HEK293 (cell line): ENCODE measurements around the gene RER1.

Experiments used
- CTCF ChIA-PET: fragments of 350-600 bp; formaldehyde crosslinking; extraction: SDS; loops from one replicate; lab custom pipeline; 2021; ENCODE audit warnings: antibody characterized with exemption; lab: Yijun Ruan, JAX
- POLR2A ChIA-PET: fragments of 300-600 bp; formaldehyde crosslinking; extraction: SDS; loops from one replicate; lab custom pipeline; 2020; ENCODE audit warnings: antibody characterized with exemption, inconsistent platforms; lab: Yijun Ruan, JAX
- H3K27ac ChIP-seq: fragments of 200-500 bp; sonication (Bioruptor generic); 2 replicates; pipeline ENCODE4 v1.5.1; 2014; ENCODE audit warnings: low read depth, low read length, control low read depth, inconsistent platforms; ENCODE audit errors: extremely low read depth
- H3K36me3 ChIP-seq, 2 experiments: fragments of 200-500 bp in 1 of 2; sonication (Bioruptor generic) in 1 of 2; 1 replicate in 1 of 2; 2 replicates in 1 of 2; pipeline ENCODE4 v1.5.1; 2014 to 2017; ENCODE audit warnings: inconsistent platforms in 2 of 2, low read length in 2 of 2; ENCODE audit not compliant: control insufficient read depth in 2 of 2, insufficient read depth in 1 of 2
- H3K4me1 ChIP-seq: fragments of 200-500 bp; sonication (Bioruptor generic); 2 replicates; pipeline ENCODE4 v1.5.1; 2014; ENCODE audit warnings: mild to moderate bottlenecking, low read length, inconsistent platforms; ENCODE audit not compliant: control insufficient read depth, insufficient read depth
- H3K4me3 ChIP-seq: 2 replicates; pipeline ENCODE4 v1.5.1; 2011; ENCODE audit warnings: low read depth, mild to moderate bottlenecking, control low read depth, low read length, moderate library complexity
- H3K9me3 ChIP-seq: fragments of 200-500 bp; sonication (Bioruptor generic); 2 replicates; pipeline ENCODE4 v1.5.1; 2014; ENCODE audit warnings: low read depth, low read length, inconsistent platforms; ENCODE audit not compliant: control insufficient read depth, insufficient read depth
- AEBP2 ChIP-seq: fragments of 450-650 bp; formaldehyde crosslinking; IDR thresholded peaks from 2 replicates; pipeline ENCODE4 v1.5.1; 2016; ENCODE audit warnings: missing biosample characterization, missing genetic modification characterization, borderline replicate concordance
- GLIS2 ChIP-seq: fragments of 450-650 bp; formaldehyde crosslinking; IDR thresholded peaks from 2 replicates; pipeline ENCODE4 v1.5.1; 2016; ENCODE audit warnings: missing biosample characterization, missing genetic modification characterization
- HOXA7 ChIP-seq: sonication (generic); formaldehyde crosslinking; IDR thresholded peaks from 2 replicates; pipeline ENCODE4 v1.8.1; 2022; ENCODE audit warnings: missing genetic modification reagents, borderline replicate concordance
- MYNN ChIP-seq: fragments of 450-650 bp; formaldehyde crosslinking; IDR thresholded peaks from 2 replicates; pipeline ENCODE4 v1.5.1; 2016; ENCODE audit warnings: missing biosample characterization, missing genetic modification characterization, borderline replicate concordance
- RBAK ChIP-seq: fragments of 450-650 bp; formaldehyde crosslinking; IDR thresholded peaks from 2 replicates; pipeline ENCODE4 v1.5.1; 2016; ENCODE audit warnings: missing biosample characterization, missing genetic modification characterization
- YY2 ChIP-seq: fragments of 450-650 bp; formaldehyde crosslinking; IDR thresholded peaks from 2 replicates; pipeline ENCODE4 v1.5.1; 2016; ENCODE audit warnings: missing biosample characterization, missing genetic modification characterization
- ZBTB20 ChIP-seq: fragments of 450-650 bp; formaldehyde crosslinking; IDR thresholded peaks from 2 replicates; pipeline ENCODE4 v1.5.1; 2016; ENCODE audit warnings: missing biosample characterization, missing genetic modification characterization
- ZNF114 ChIP-seq: fragments of 450-650 bp; formaldehyde crosslinking; IDR thresholded peaks from 2 replicates; pipeline ENCODE4 v1.5.0; 2017; ENCODE audit warnings: missing biosample characterization, missing genetic modification characterization
- ZNF138 ChIP-seq: fragments of 450-650 bp; formaldehyde crosslinking; IDR thresholded peaks from 2 replicates; pipeline ENCODE4 v1.5.1; 2016; ENCODE audit warnings: missing biosample characterization, missing genetic modification characterization, borderline replicate concordance
- ZNF211 ChIP-seq: fragments of 450-650 bp; formaldehyde crosslinking; IDR thresholded peaks from 2 replicates; pipeline ENCODE4 v1.5.1; 2016; ENCODE audit warnings: low read depth, missing biosample characterization, missing genetic modification characterization
- ZNF223 ChIP-seq: fragments of 450-650 bp; formaldehyde crosslinking; IDR thresholded peaks from 2 replicates; pipeline ENCODE4 v1.5.1; 2016; ENCODE audit warnings: missing biosample characterization, missing genetic modification characterization
- ZNF423 ChIP-seq: fragments of 450-650 bp; formaldehyde crosslinking; IDR thresholded peaks from 2 replicates; pipeline ENCODE4 v1.5.1; 2016; ENCODE audit warnings: missing biosample characterization, missing genetic modification characterization
- ZNF585B ChIP-seq: fragments of 450-650 bp; formaldehyde crosslinking; IDR thresholded peaks from 2 replicates; pipeline ENCODE4 v1.5.1; 2016; ENCODE audit warnings: missing biosample characterization, missing genetic modification characterization
- ZNF600 ChIP-seq: fragments of 450-650 bp; formaldehyde crosslinking; IDR thresholded peaks from 2 replicates; pipeline ENCODE4 v1.5.1; 2016; ENCODE audit warnings: missing biosample characterization, missing genetic modification characterization
- ZNF626 ChIP-seq: fragments of 450-650 bp; sonication (Bioruptor Pico); formaldehyde crosslinking; IDR thresholded peaks from 2 replicates; pipeline ENCODE4 v1.5.1; 2018; ENCODE audit warnings: missing biosample characterization, missing genetic modification characterization, inconsistent platforms
- ZNF670 ChIP-seq: fragments of 450-650 bp; formaldehyde crosslinking; IDR thresholded peaks from 2 replicates; pipeline ENCODE4 v1.5.1; 2016; ENCODE audit warnings: missing biosample characterization, missing genetic modification characterization, low read depth
- ZNF830 ChIP-seq: fragments of 450-650 bp; IDR thresholded peaks from 2 replicates; pipeline ENCODE4 v1.5.0; 2018; ENCODE audit warnings: missing biosample characterization, missing genetic modification characterization, low read depth, mild to moderate bottlenecking, moderate library complexity
- TF ChIP-seq, protein P1 (sequence below): fragments of 450-650 bp; formaldehyde crosslinking; IDR thresholded peaks from 2 replicates; pipeline ENCODE4 v1.5.1; 2016; ENCODE audit warnings: missing biosample characterization, missing genetic modification characterization, low read depth

Gene RER1

DNA sequence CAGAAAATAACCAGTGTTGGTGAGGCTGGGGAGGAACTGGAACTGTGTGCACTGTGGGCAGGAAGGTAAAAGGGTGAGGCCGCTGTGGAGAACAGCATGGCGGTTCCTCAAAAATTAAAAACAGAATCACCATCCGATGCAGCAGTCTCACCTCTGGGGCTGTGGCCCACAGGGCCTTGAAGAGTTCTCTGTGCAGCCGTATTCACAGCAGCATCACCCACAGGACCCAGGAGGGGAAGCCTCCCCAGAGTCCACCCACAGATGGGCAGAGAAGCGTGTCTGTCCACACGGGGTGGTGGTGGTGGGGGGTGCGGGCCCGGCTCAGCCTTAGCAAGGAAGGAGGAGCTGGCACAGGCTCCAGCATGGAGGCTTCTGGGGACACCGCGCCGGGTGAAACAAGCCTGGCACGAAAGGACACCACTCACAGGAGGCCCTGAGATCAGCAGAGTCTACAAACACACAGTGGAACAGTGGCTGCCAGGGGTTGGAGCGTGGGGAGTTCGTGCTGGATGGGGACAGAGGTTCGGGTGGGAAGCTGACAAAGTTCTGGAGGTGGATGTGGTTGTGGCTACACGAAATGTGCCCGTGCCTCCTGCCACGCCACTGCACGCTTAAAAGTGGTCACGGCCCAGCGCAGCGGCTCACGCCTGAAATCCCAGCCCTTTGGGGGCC is 11.8 kb upstream of the RER1 start:
- POLR2A ChIA-PET = interaction anchor here (1.3 kb wide), 2 partner anchors 152 to 154 kb away, joined by 3 to 5 read pairs; no protein-coding TSS in a partner anchor
- no peak overlapping the region for H3K27ac ChIP-seq
- CTCF ChIA-PET = interaction anchor here (6.0 kb wide), 1 partner anchor 184 kb away, joined by 105 read pairs; the partner anchor contains the start of gene FAAP20
- H3K36me3 ChIP-seq = peaks cover 0 to 4% of the 10 kb centered on the region in 2 experiments; a peak in 1 of 3 replicates
- H3K4me3 ChIP-seq = no peak overlapping the region
- H3K4me1 ChIP-seq = no peaks in the 10 kb centered on the region
- H3K9me3 ChIP-seq = no peaks in the 10 kb centered on the region
- TF ChIP-seq MYNN (tag by site-specific recombination) (no peak), ZNF830 (tag by site-specific recombination) (no peak), HOXA7 (CRISPR knock-in tag) (no peak), GLIS2 (tag by site-specific recombination) (no peak), AEBP2 (tag by site-specific recombination) (no peak), ZNF626 (tag by site-specific recombination) (no peak), ZNF423 (tag by site-specific recombination) (no peak), ZNF211 (tag by site-specific recombination) (no peak), ZNF114 (tag by site-specific recombination) (no peak), RBAK (tag by site-specific recombination) (no peak), YY2 (tag by site-specific recombination) (no peak), ZNF223 (tag by site-specific recombination) (no peak), ZBTB20 (tag by site-specific recombination) (no peak)
- TF ChIP-seq, protein P1, sequence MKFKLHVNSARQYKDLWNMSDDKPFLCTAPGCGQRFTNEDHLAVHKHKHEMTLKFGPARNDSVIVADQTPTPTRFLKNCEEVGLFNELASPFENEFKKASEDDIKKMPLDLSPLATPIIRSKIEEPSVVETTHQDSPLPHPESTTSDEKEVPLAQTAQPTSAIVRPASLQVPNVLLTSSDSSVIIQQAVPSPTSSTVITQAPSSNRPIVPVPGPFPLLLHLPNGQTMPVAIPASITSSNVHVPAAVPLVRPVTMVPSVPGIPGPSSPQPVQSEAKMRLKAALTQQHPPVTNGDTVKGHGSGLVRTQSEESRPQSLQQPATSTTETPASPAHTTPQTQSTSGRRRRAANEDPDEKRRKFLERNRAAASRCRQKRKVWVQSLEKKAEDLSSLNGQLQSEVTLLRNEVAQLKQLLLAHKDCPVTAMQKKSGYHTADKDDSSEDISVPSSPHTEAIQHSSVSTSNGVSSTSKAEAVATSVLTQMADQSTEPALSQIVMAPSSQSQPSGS = no peak

- POLR2A ChIA-PET = interaction anchor here (1.0 to 1.9 kb wide), 5 partner anchors 152 to 191 kb away, joined by 3 to 24 read pairs (median 4); partner anchors contain the start of gene FAAP20
- peaks cover 0 to 10% of the 10 kb centered on the region in 2 experiments; a peak in 1 of 3 replicates for H3K36me3 ChIP-seq
- H3K9me3 ChIP-seq = no peaks in the 10 kb centered on the region
- no peak overlapping the region for H3K4me3 ChIP-seq
- H3K27ac ChIP-seq = no peak overlapping the region
- H3K4me1 ChIP-seq = no peaks in the 10 kb centered on the region
- TF ChIP-seq ZNF670 (no peak), ZNF585B (tag by site-specific recombination) (peak; percentile 45), ZNF600 (tag by site-specific recombination) (no peak), ZNF138 (tag by site-specific recombination) (no peak)
- CTCF ChIA-PET = interaction anchor here (0.6 to 6.0 kb wide), 24 partner anchors 8 to 207 kb away, joined by 3 to 105 read pairs (median 4); partner anchors contain the start of genes FAAP20, MORN1 and RER1
Measured at GRCh38 chr1:2380816-2381591, 10.6 kb upstream of the RER1 start.
